IgD-negative memory B cell (primary cell): ENCODE measurements around the gene PTPN5. TPM values are rescaled to one million over a fixed set of nuclear protein-coding genes. Genes with fewer than 3 reads are reported as not detected.

Experiments used
- H3K27ac Mint-ChIP-seq, 3 donors: one replicate each; pipeline ENCODE4 v1.8.0; 2020 to 2022; ENCODE audit warnings: mild to moderate bottlenecking in 3 of 3, mixed read lengths in 3 of 3, moderate library complexity in 1 of 3
- H3K27me3 Mint-ChIP-seq: one replicate; pipeline ENCODE4 v1.8.0; 2021; ENCODE audit warnings: mixed read lengths
- H3K36me3 Mint-ChIP-seq: one replicate; pipeline ENCODE4 v1.8.0; 2020; ENCODE audit warnings: mild to moderate bottlenecking, mixed read lengths
- H3K4me1 Mint-ChIP-seq, 3 donors: one replicate each; pipeline ENCODE4 v1.8.0; 2020 to 2022; ENCODE audit warnings: mixed read lengths in 3 of 3, mild to moderate bottlenecking in 1 of 3
- H3K4me3 Mint-ChIP-seq, 4 donors: one replicate each; pipeline ENCODE4 v1.8.0; 2020 to 2022; ENCODE audit warnings: mild to moderate bottlenecking in 4 of 4, mixed read lengths in 4 of 4, moderate library complexity in 3 of 4
- H3K9me3 Mint-ChIP-seq, 3 donors: one replicate each; pipeline ENCODE4 v1.8.0; 2020 to 2021; ENCODE audit warnings: mixed read lengths in 3 of 3, mild to moderate bottlenecking in 1 of 3
- polyA plus RNA-seq: library from polyadenylated mRNA; unstranded; fragments of 300-500 nt; fragmentation: Illumina TruSeq; gene quantifications from one replicate; pipeline ENCODE4 v1.2.3, GENCODE V29; 2021

The PTPN5 gene
- polyA plus RNA-seq, 1 donor from 2014 or later = not detected

- H3K4me1 Mint-ChIP-seq = no peaks in the 10 kb centered on the region
- H3K27ac Mint-ChIP-seq = no peak overlapping the region
Measured at GRCh38 chr11:18780329-18780728, 11.3 kb downstream of the PTPN5 start.

GRCh38 chr11:18778468-18778867, 13.1 kb downstream of the PTPN5 start:
- H3K4me3 Mint-ChIP-seq = no peak overlapping the region

More at GRCh38 chr11:18780329-18780728, 11.3 kb downstream of the PTPN5 start:
- Mint-ChIP-seq H3K9me3 (no peaks in the 10 kb centered on the region), H3K27me3 (no peaks in the 10 kb centered on the region), H3K36me3 (peaks cover 2% of the 10 kb centered on the region), H3K4me3 (no peak overlapping the region)

GRCh38 chr11:18776324-18776723, 15.3 kb downstream of the PTPN5 start:
- Mint-ChIP-seq H3K9me3 (no peaks in the 10 kb centered on the region), H3K36me3 (peaks cover 2% of the 10 kb centered on the region), H3K27me3 (peaks cover 13% of the 10 kb centered on the region), H3K27ac (no peak overlapping the region), H3K4me3 (no peak overlapping the region), H3K4me1 (no peaks in the 10 kb centered on the region)

More at GRCh38 chr11:18778468-18778867, 13.1 kb downstream of the PTPN5 start:
- H3K36me3 Mint-ChIP-seq = peaks cover 2% of the 10 kb centered on the region
- no peaks in the 10 kb centered on the region for H3K9me3 Mint-ChIP-seq
- no peaks in the 10 kb centered on the region for H3K4me1 Mint-ChIP-seq
- H3K27ac Mint-ChIP-seq = no peak overlapping the region
- H3K27me3 Mint-ChIP-seq = peaks cover 2% of the 10 kb centered on the region

GRCh38 chr11:18775492-18776292, 15.9 kb downstream of the PTPN5 start:
- H3K27ac Mint-ChIP-seq = no peak overlapping the region
- H3K4me3 Mint-ChIP-seq = no peak overlapping the region
- peaks cover 2% of the 10 kb centered on the region for H3K36me3 Mint-ChIP-seq
- H3K27me3 Mint-ChIP-seq = peaks cover 17% of the 10 kb centered on the region
- no peaks in the 10 kb centered on the region for H3K4me1 Mint-ChIP-seq
- H3K9me3 Mint-ChIP-seq = no peaks in the 10 kb centered on the region

- H3K4me1 Mint-ChIP-seq = no peaks in the 10 kb centered on the region
- H3K27ac Mint-ChIP-seq = no peak overlapping the region
- H3K36me3 Mint-ChIP-seq = peaks cover 2% of the 10 kb centered on the region
- no peaks in the 10 kb centered on the region for H3K9me3 Mint-ChIP-seq
- H3K4me3 Mint-ChIP-seq = no peak overlapping the region
- H3K27me3 Mint-ChIP-seq = peaks cover 17% of the 10 kb centered on the region
Measured at GRCh38 chr11:18774801-18775200, 16.8 kb downstream of the PTPN5 start.

- no peaks in the 10 kb centered on the region for H3K4me1 Mint-ChIP-seq
- H3K27me3 Mint-ChIP-seq = peaks cover 18% of the 10 kb centered on the region
- H3K27ac Mint-ChIP-seq = no peak overlapping the region
- no peaks in the 10 kb centered on the region for H3K9me3 Mint-ChIP-seq
- H3K36me3 Mint-ChIP-seq = peaks cover 2% of the 10 kb centered on the region
- no peak overlapping the region for H3K4me3 Mint-ChIP-seq
Measured at GRCh38 chr11:18773681-18774080, 17.9 kb downstream of the PTPN5 start.

GRCh38 chr11:18773104-18773503, 18.5 kb downstream of the PTPN5 start:
- Mint-ChIP-seq H3K9me3 (no peaks in the 10 kb centered on the region), H3K4me3 (no peak overlapping the region), H3K4me1 (peaks cover 0 to 2% (median 0%) of the 10 kb centered on the region in 3 donors), H3K27me3 (peaks cover 18% of the 10 kb centered on the region), H3K36me3 (peaks cover 2% of the 10 kb centered on the region), H3K27ac (no peak overlapping the region)

- H3K27me3 Mint-ChIP-seq = peaks cover 18% of the 10 kb centered on the region
- no peak overlapping the region for H3K27ac Mint-ChIP-seq
- no peak overlapping the region for H3K4me3 Mint-ChIP-seq
- H3K36me3 Mint-ChIP-seq = no peaks in the 10 kb centered on the region
- no peaks in the 10 kb centered on the region for H3K9me3 Mint-ChIP-seq
- peaks cover 0 to 2% (median 0%) of the 10 kb centered on the region in 3 donors for H3K4me1 Mint-ChIP-seq
Measured at GRCh38 chr11:18772211-18772610, 19.4 kb downstream of the PTPN5 start.

GRCh38 chr11:18771266-18772035, 20.1 kb downstream of the PTPN5 start:
- Mint-ChIP-seq H3K27me3 (peaks cover 18% of the 10 kb centered on the region), H3K4me3 (no peak overlapping the region), H3K36me3 (no peaks in the 10 kb centered on the region), H3K4me1 (peaks cover 0 to 2% (median 0%) of the 10 kb centered on the region in 3 donors), H3K9me3 (no peaks in the 10 kb centered on the region), H3K27ac (no peak overlapping the region)

GRCh38 chr11:18770479-18771125, 21.0 kb downstream of the PTPN5 start:
- Mint-ChIP-seq H3K36me3 (no peaks in the 10 kb centered on the region), H3K4me1 (peaks cover 0 to 2% (median 0%) of the 10 kb centered on the region in 3 donors), H3K4me3 (peak overlapping the region in 1 of 4 donors; percentile 37), H3K9me3 (no peaks in the 10 kb centered on the region), H3K27ac (peak overlapping the region in 2 of 3 donors; percentile 28 to 91), H3K27me3 (peaks cover 18% of the 10 kb centered on the region)

GRCh38 chr11:18769802-18770456, 21.7 kb downstream of the PTPN5 start:
- H3K9me3 Mint-ChIP-seq = no peaks in the 10 kb centered on the region
- H3K27me3 Mint-ChIP-seq = peaks cover 18% of the 10 kb centered on the region
- no peak overlapping the region for H3K4me3 Mint-ChIP-seq
- no peaks in the 10 kb centered on the region for H3K36me3 Mint-ChIP-seq
- peaks cover 0 to 2% (median 0%) of the 10 kb centered on the region in 3 donors for H3K4me1 Mint-ChIP-seq
- peak overlapping the region in 1 of 3 donors; percentile 62 for H3K27ac Mint-ChIP-seq

- Mint-ChIP-seq H3K4me3 (no peak overlapping the region), H3K27me3 (peaks cover 18% of the 10 kb centered on the region), H3K27ac (no peak overlapping the region), H3K4me1 (peaks cover 0 to 7% (median 2%) of the 10 kb centered on the region in 3 donors), H3K9me3 (no peaks in the 10 kb centered on the region), H3K36me3 (no peaks in the 10 kb centered on the region)
Measured at GRCh38 chr11:18768978-18769377, 22.6 kb downstream of the PTPN5 start.

GRCh38 chr11:18768472-18768901, 23.1 kb downstream of the PTPN5 start:
- peaks cover 0 to 9% (median 3%) of the 10 kb centered on the region in 3 donors for H3K4me1 Mint-ChIP-seq
- H3K27me3 Mint-ChIP-seq = peaks cover 16% of the 10 kb centered on the region
- H3K4me3 Mint-ChIP-seq = no peak overlapping the region
- H3K36me3 Mint-ChIP-seq = no peaks in the 10 kb centered on the region
- no peaks in the 10 kb centered on the region for H3K9me3 Mint-ChIP-seq
- no peak overlapping the region for H3K27ac Mint-ChIP-seq

GRCh38 chr11:18766015-18766414, 25.6 kb downstream of the PTPN5 start:
- Mint-ChIP-seq H3K27ac (no peak overlapping the region), H3K9me3 (no peaks in the 10 kb centered on the region), H3K36me3 (no peaks in the 10 kb centered on the region), H3K4me3 (no peak overlapping the region), H3K27me3 (peaks cover 3% of the 10 kb centered on the region), H3K4me1 (peaks cover 0 to 9% (median 3%) of the 10 kb centered on the region in 3 donors)
